ENCODE data around the gene ADTRP.

ADTRP gene

GRCh38 chr6:11762794-11763459, 15.7 kb downstream of the ADTRP start:
- no peaks in the 10 kb centered on the region for H3K36me3 ChIP-seq (ENCODE audit: insufficient read depth, low read length)

GRCh38 chr6:11761744-11762620, 16.6 kb downstream of the ADTRP start:
- Histone ChIP-seq H3K9ac (ENCODE audit: low read depth, low read length) (no peak overlapping the region), H3K36me3 (ENCODE audit: insufficient read depth, low read length) (no peaks in the 10 kb centered on the region; the same call in 1 of the 2 replicates), H3K9me3 (ENCODE audit: control insufficient read depth, insufficient read depth, low read length) (peaks cover 5% of the 10 kb centered on the region; the same call in 1 of the 2 replicates), H3K4me1 (ENCODE audit: insufficient read depth, low read length) (peaks cover 20% of the 10 kb centered on the region; the same call in 1 of the 2 replicates)

More at GRCh38 chr6:11762794-11763459, 15.7 kb downstream of the ADTRP start:
- H3K9ac ChIP-seq (ENCODE audit: low read depth, low read length): no peak overlapping the region
- peaks cover 25% of the 10 kb centered on the region; the same call in 1 of the 2 replicates for H3K4me1 ChIP-seq (ENCODE audit: insufficient read depth, low read length)
- peaks cover 1% of the 10 kb centered on the region; the same call in 1 of the 2 replicates for H3K9me3 ChIP-seq (ENCODE audit: control insufficient read depth, insufficient read depth, low read length)

- H3K36me3 ChIP-seq (ENCODE audit: insufficient read depth, low read length): no peaks in the 10 kb centered on the region; the same call in 1 of the 2 replicates
- peaks cover 6% of the 10 kb centered on the region; the same call in 1 of the 2 replicates for H3K4me1 ChIP-seq (ENCODE audit: insufficient read depth, low read length)
- H3K9me3 ChIP-seq (ENCODE audit: control insufficient read depth, insufficient read depth, low read length): peaks cover 5% of the 10 kb centered on the region; the same call in 1 of the 2 replicates
- no peak overlapping the region for H3K9ac ChIP-seq (ENCODE audit: low read depth, low read length)
These were observed 18.6 kb downstream of the ADTRP start for GRCh38 chr6:11760015-11760473.

GRCh38 chr6:11758878-11759277, 19.7 kb downstream of the ADTRP start:
- H3K9me3 ChIP-seq (ENCODE audit: control insufficient read depth, insufficient read depth, low read length): peaks cover 5% of the 10 kb centered on the region; the same call in 1 of the 2 replicates
- no peaks in the 10 kb centered on the region; the same call in 1 of the 2 replicates for H3K36me3 ChIP-seq (ENCODE audit: insufficient read depth, low read length)
- peaks cover 6% of the 10 kb centered on the region; the same call in 1 of the 2 replicates for H3K4me1 ChIP-seq (ENCODE audit: insufficient read depth, low read length)
- H3K9ac ChIP-seq (ENCODE audit: low read depth, low read length): no peak overlapping the region

GRCh38 chr6:11756726-11757125, 21.9 kb downstream of the ADTRP start:
- Histone ChIP-seq H3K36me3 (ENCODE audit: insufficient read depth, low read length) (no peaks in the 10 kb centered on the region; the same call in 1 of the 2 replicates), H3K4me1 (ENCODE audit: insufficient read depth, low read length) (no peaks in the 10 kb centered on the region; the same call in 1 of the 2 replicates), H3K9me3 (ENCODE audit: control insufficient read depth, insufficient read depth, low read length) (peaks cover 5% of the 10 kb centered on the region; the same call in 1 of the 2 replicates), H3K9ac (ENCODE audit: low read depth, low read length) (no peak overlapping the region)

GRCh38 chr6:11756292-11756691, 22.3 kb downstream of the ADTRP start:
- Histone ChIP-seq H3K36me3 (ENCODE audit: insufficient read depth, low read length) (no peaks in the 10 kb centered on the region; the same call in 1 of the 2 replicates), H3K9ac (ENCODE audit: low read depth, low read length) (no peak overlapping the region), H3K4me1 (ENCODE audit: insufficient read depth, low read length) (no peaks in the 10 kb centered on the region; the same call in 1 of the 2 replicates), H3K9me3 (ENCODE audit: control insufficient read depth, insufficient read depth, low read length) (peaks cover 5% of the 10 kb centered on the region; the same call in 1 of the 2 replicates)

GRCh38 chr6:11755725-11756124, 22.9 kb downstream of the ADTRP start:
- Histone ChIP-seq H3K9ac (ENCODE audit: low read depth, low read length) (no peak overlapping the region), H3K36me3 (ENCODE audit: insufficient read depth, low read length) (no peaks in the 10 kb centered on the region; the same call in 1 of the 2 replicates), H3K4me1 (ENCODE audit: insufficient read depth, low read length) (no peaks in the 10 kb centered on the region; the same call in 1 of the 2 replicates), H3K9me3 (ENCODE audit: control insufficient read depth, insufficient read depth, low read length) (peaks cover 5% of the 10 kb centered on the region; the same call in 1 of the 2 replicates)

GRCh38 chr6:11754625-11755271, 23.9 kb downstream of the ADTRP start:
- H3K4me1 ChIP-seq (ENCODE audit: insufficient read depth, low read length): no peaks in the 10 kb centered on the region; the same call in 1 of the 2 replicates

GRCh38 chr6:11753798-11754197, 24.8 kb downstream of the ADTRP start:
- no peak overlapping the region for H3K9ac ChIP-seq (ENCODE audit: low read depth, low read length)
- peaks cover 5% of the 10 kb centered on the region; the same call in 1 of the 2 replicates for H3K9me3 ChIP-seq (ENCODE audit: control insufficient read depth, insufficient read depth, low read length)
- no peaks in the 10 kb centered on the region; the same call in 1 of the 2 replicates for H3K36me3 ChIP-seq (ENCODE audit: insufficient read depth, low read length)
- no peaks in the 10 kb centered on the region for H3K4me1 ChIP-seq (ENCODE audit: insufficient read depth, low read length)

More at GRCh38 chr6:11754625-11755271, 23.9 kb downstream of the ADTRP start:
- Histone ChIP-seq H3K9ac (ENCODE audit: low read depth, low read length) (no peak overlapping the region), H3K36me3 (ENCODE audit: insufficient read depth, low read length) (no peaks in the 10 kb centered on the region; the same call in 1 of the 2 replicates), H3K9me3 (ENCODE audit: control insufficient read depth, insufficient read depth, low read length) (peaks cover 5% of the 10 kb centered on the region; the same call in 1 of the 2 replicates)

- Histone ChIP-seq H3K9me3 (ENCODE audit: control insufficient read depth, insufficient read depth, low read length) (no peaks in the 10 kb centered on the region), H3K4me1 (ENCODE audit: insufficient read depth, low read length) (no peaks in the 10 kb centered on the region), H3K36me3 (ENCODE audit: insufficient read depth, low read length) (no peaks in the 10 kb centered on the region), H3K9ac (ENCODE audit: low read depth, low read length) (no peak overlapping the region)
These were observed 26.2 kb downstream of the ADTRP start for GRCh38 chr6:11752360-11752759.

GRCh38 chr6:11750682-11751081, 27.9 kb downstream of the ADTRP start:
- no peaks in the 10 kb centered on the region for H3K4me1 ChIP-seq (ENCODE audit: insufficient read depth, low read length)
- no peaks in the 10 kb centered on the region for H3K9me3 ChIP-seq (ENCODE audit: control insufficient read depth, insufficient read depth, low read length)
- no peaks in the 10 kb centered on the region for H3K36me3 ChIP-seq (ENCODE audit: insufficient read depth, low read length)
- H3K9ac ChIP-seq (ENCODE audit: low read depth, low read length): no peak overlapping the region

GRCh38 chr6:11748591-11749210, 29.9 kb downstream of the ADTRP start:
- no peaks in the 10 kb centered on the region for H3K4me1 ChIP-seq (ENCODE audit: insufficient read depth, low read length)
- H3K9ac ChIP-seq (ENCODE audit: low read depth, low read length): no peak overlapping the region
- no peaks in the 10 kb centered on the region; the same call in 1 of the 2 replicates for H3K9me3 ChIP-seq (ENCODE audit: control insufficient read depth, insufficient read depth, low read length)
- H3K36me3 ChIP-seq (ENCODE audit: insufficient read depth, low read length): no peaks in the 10 kb centered on the region

- H3K9ac ChIP-seq (ENCODE audit: low read depth, low read length): no peak overlapping the region
- no peaks in the 10 kb centered on the region for H3K4me1 ChIP-seq (ENCODE audit: insufficient read depth, low read length)
- no peaks in the 10 kb centered on the region; the same call in 1 of the 2 replicates for H3K9me3 ChIP-seq (ENCODE audit: control insufficient read depth, insufficient read depth, low read length)
- no peaks in the 10 kb centered on the region for H3K36me3 ChIP-seq (ENCODE audit: insufficient read depth, low read length)
These were observed 31.6 kb downstream of the ADTRP start for GRCh38 chr6:11747021-11747420.

Data from ES-I3 (cell line).